H1 (cell line): ENCODE data around the gene POLR1B. TPM values are rescaled to one million over a fixed set of nuclear protein-coding genes. Genes with fewer than 3 reads are reported as not detected.

Experiments used
- CBX8 ChIP-seq: fragments of 300-800, 300-1000 bp; sonication (generic); IDR thresholded peaks from 2 replicates; pipeline ENCODE4 v1.7.1; 2016; ENCODE audit warnings: low read depth, low read length, borderline replicate concordance
- KDM4A ChIP-seq: IDR thresholded peaks from one replicate; pipeline ENCODE4 v1.7.1; 2012; ENCODE audit warnings: low read depth, mild to moderate bottlenecking, moderate library complexity, low read length, inconsistent platforms; ENCODE audit not compliant: severe bottlenecking
- PHF8 ChIP-seq: fragments of 200-600 bp; sonication (generic); conservative IDR thresholded peaks from 2 replicates; pipeline ENCODE4 v1.7.1; 2012; ENCODE audit warnings: low read depth, mild to moderate bottlenecking, inconsistent platforms, low read length, moderate library complexity
- POLR2A ChIP-seq, 2 experiments: IDR thresholded peaks; 1 replicate in 1 of 2; 2 replicates in 1 of 2; pipeline ENCODE4 v1.6.1; 2011; ENCODE audit warnings: low read depth in 2 of 2, low read length in 2 of 2, mild to moderate bottlenecking in 2 of 2; ENCODE audit errors: control extremely low read depth in 1 of 2
- RNF2 ChIP-seq: fragments of 200-900, 300-1000 bp; sonication (generic); IDR thresholded peaks from 2 replicates; pipeline ENCODE4 v1.7.1; 2016; ENCODE audit warnings: borderline replicate concordance, low read depth, mild to moderate bottlenecking, antibody characterized with exemption, low read length; ENCODE audit not compliant: poor library complexity, severe bottlenecking; ENCODE audit errors: missing control alignments
- SIRT6 ChIP-seq: IDR thresholded peaks from one replicate; pipeline ENCODE4 v1.7.1; 2012; ENCODE audit warnings: low read length, inconsistent platforms
- SIX5 ChIP-seq: IDR thresholded peaks from 2 replicates; pipeline ENCODE4 v1.6.1; 2011; ENCODE audit warnings: mild to moderate bottlenecking, low read depth, low read length
- SP2 ChIP-seq: IDR thresholded peaks from 2 replicates; pipeline ENCODE4 v1.6.1; 2012; ENCODE audit warnings: mild to moderate bottlenecking, low read length, inconsistent platforms
- YY1 ChIP-seq: IDR thresholded peaks from 2 replicates; pipeline ENCODE4 v1.6.1; 2011; ENCODE audit warnings: low read depth, mild to moderate bottlenecking, low read length
- polyA plus RNA-seq, 7 experiments: library from polyadenylated mRNA; depleted of rRNA in 3 of 7; stranded (reverse) in 5 of 7; unstranded in 2 of 7; fragments of >200 nt in 5 of 7; fragments of 200-250 nt in 2 of 7; gene quantifications; 1 replicate in 5 of 7; 2 replicates in 1 of 7; 4 replicates in 1 of 7; pipeline versions ENCODE4 v1.2.1 to v1.2.3, GENCODE V29; 2011 to 2013; ENCODE audit warnings: missing spikeins in 2 of 7, mixed read lengths in 2 of 7
- total RNA-seq: library from RNA; stranded (reverse); fragmentation: NEBNext Ultra II Directional; extraction: Animal tissue kit (Norgen Biotek cat#: 25700); gene quantifications from 2 replicates; pipeline ENCODE4 v1.2.1, GENCODE V29; 2021
- TF ChIP-seq, protein P1 (sequence below): IDR thresholded peaks from 2 replicates; pipeline ENCODE4 v1.6.1; 2011; ENCODE audit warnings: low read depth, mild to moderate bottlenecking, low read length; ENCODE audit not compliant: insufficient read depth

POLR1B gene
- total and polyA plus RNA-seq, 2 of the 8 experiments (the other 6 are each of a cell fraction or from before 2014, with no cell fraction given), result 24.3 to 69.4 TPM

DNA sequence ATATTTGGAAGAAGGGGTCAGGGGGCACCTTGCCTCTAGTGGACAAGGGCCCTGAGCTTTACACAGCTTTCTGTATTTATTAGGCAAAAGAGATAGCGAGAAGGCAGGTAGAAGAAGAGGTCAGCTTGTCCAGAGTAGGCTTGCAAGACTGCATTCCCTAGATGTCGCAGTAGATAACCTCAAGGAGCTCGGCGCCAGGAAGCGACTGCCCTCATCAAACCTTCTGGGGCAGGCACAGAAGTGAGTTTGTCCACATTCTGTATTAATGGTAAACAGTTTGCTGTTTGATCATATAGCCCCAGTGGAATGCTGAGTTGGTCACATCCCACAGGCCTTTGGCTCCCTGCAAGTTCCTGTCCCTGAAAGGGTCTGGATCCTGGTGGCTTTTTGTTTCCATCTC is 49.1 kb downstream of the POLR1B start (continued):
- TF ChIP-seq KDM4A (no peak), SP2 (no peak), PHF8 (no peak), CBX8 (no peak), SIRT6 (no peak), YY1 (no peak), SIX5 (no peak), POLR2A (IDR thresholded peaks at IDR 0.05; ENCODE audit: control extremely low read depth in 1 of 2, low read depth in 2 of 2, low read length in 2 of 2) (no peak), RNF2 (no peak)
- TF ChIP-seq, protein P1, sequence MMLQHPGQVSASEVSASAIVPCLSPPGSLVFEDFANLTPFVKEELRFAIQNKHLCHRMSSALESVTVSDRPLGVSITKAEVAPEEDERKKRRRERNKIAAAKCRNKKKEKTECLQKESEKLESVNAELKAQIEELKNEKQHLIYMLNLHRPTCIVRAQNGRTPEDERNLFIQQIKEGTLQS, result no peak
